ENCODE data around the gene UBE2E3. TPM values are rescaled to one million over a fixed set of nuclear protein-coding genes. Genes with fewer than 3 reads are reported as not detected.
A peak's percentile ranks its signal among the peaks of the same experiment; 100 is the strongest.

The UBE2E3 gene
- total RNA-seq, 2 donors from 2014 or later, result 49.7 to 53.8 TPM

DNA sequence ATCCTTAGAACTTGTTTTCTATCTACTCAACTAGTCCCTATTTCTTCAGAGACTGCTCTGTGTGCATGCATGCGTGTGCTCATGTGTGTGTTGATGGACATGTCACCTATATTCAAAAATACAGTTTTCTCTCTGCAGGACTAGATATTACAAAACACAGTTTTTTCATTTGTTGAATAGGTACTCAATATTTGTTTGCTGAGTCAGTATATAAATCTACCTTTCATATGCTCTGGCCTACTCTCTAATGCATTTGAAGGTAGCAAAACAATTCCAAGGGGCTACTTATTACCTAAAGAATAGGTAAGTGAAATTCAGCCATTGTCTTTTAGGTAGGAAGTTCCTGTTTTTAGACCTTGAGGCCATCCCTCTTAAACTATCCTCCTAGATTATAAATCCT is 8.6 kb upstream of the UBE2E3 start:
- Histone ChIP-seq H3K27me3 (replicated peaks; ENCODE audit: insufficient read depth) (no peaks in the 10 kb centered on the region), H3K27ac (no peak overlapping the region), H3K9me3 (no peaks in the 10 kb centered on the region), H3K4me3 (no peak overlapping the region), H3K36me3 (no peaks in the 10 kb centered on the region), H3K4me1 (ENCODE audit: control insufficient read depth in 1 of 2, low read depth in 2 of 2) (peaks cover 0 to 12% of the 10 kb centered on the region in 2 donors)
- TF ChIP-seq, protein P1, sequence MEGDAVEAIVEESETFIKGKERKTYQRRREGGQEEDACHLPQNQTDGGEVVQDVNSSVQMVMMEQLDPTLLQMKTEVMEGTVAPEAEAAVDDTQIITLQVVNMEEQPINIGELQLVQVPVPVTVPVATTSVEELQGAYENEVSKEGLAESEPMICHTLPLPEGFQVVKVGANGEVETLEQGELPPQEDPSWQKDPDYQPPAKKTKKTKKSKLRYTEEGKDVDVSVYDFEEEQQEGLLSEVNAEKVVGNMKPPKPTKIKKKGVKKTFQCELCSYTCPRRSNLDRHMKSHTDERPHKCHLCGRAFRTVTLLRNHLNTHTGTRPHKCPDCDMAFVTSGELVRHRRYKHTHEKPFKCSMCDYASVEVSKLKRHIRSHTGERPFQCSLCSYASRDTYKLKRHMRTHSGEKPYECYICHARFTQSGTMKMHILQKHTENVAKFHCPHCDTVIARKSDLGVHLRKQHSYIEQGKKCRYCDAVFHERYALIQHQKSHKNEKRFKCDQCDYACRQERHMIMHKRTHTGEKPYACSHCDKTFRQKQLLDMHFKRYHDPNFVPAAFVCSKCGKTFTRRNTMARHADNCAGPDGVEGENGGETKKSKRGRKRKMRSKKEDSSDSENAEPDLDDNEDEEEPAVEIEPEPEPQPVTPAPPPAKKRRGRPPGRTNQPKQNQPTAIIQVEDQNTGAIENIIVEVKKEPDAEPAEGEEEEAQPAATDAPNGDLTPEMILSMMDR (IDR thresholded peaks at IDR 0.05), result no peak
- ATAC-seq (ENCODE audit: insufficient number of reproducible peaks, low FRiP score, low read depth), result no peak
- no peak for DNase-seq (ENCODE audit: low spot score)

DNA sequence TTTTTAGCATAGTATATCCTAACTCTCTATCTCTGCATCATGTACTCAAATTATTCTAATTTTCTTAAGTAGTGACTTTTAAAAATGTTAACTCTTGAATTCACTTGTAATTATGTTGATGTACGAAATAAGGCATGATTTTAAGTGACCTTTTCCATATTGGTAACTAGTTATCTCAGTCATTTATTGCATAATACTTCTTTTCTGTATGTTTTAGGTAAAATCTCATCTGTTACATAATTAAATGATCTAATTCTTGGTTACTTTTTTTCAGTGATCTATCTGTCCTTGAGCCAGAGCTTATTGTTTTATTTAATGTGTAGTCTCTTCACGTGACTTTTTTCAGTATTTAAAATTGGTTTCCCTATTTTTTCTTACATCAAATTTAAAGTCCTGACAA is 4.8 kb upstream of the UBE2E3 start:
- no peaks in the 10 kb centered on the region for H3K27me3 ChIP-seq (replicated peaks; ENCODE audit: insufficient read depth)
- peaks cover 0 to 11% of the 10 kb centered on the region in 2 donors for H3K4me1 ChIP-seq (ENCODE audit: control insufficient read depth in 1 of 2, low read depth in 2 of 2)
- no peaks in the 10 kb centered on the region for H3K36me3 ChIP-seq
- ATAC-seq (ENCODE audit: insufficient number of reproducible peaks, low FRiP score, low read depth) (no peak), DNase-seq (ENCODE audit: low spot score) (no peak)
- no peaks in the 10 kb centered on the region for H3K9me3 ChIP-seq
- no peak overlapping the region for H3K27ac ChIP-seq
- H3K4me3 ChIP-seq, result no peak overlapping the region
- TF ChIP-seq, protein P1 (IDR thresholded peaks at IDR 0.05), result no peak

DNA sequence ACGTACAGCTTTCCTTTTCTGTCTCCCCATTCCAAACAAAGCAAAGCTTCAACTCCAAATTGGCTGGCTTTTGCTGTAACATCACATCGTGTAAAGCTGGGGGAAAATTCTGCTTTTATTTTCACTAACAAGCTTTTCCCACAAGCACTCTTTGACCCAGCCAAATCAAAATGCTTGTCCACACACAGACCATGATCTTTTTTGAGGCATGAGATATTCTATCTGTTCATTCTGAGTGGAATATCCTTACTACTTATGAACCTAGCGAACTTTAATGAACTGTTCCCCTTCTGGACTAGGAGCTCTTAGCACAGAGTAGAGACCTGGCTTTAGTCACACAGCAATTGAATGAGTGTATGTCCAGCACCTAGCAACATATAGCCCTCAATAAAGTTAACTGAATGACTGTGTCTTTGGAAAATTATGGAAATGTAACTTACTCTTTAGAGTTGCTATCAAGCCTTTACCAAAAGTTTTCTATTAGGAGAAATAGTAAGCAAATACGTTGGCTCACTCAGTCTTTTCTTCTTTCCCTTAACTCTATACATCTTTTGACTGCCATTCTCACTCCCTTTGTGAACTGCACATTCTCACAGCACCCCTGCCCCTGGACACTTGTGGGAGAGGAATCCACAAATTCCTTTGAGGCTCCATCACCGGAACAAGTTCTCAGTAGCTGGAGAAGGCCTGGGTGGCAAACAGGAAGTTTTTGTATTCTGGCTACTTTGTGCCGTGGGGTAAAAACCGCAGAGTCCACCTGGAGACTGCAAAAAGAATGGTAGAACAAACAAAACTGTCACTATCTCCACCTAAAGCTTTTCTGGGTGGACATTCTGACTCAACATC is 1.3 kb upstream of the UBE2E3 start:
- H3K27me3 ChIP-seq (replicated peaks; ENCODE audit: insufficient read depth), result no peaks in the 10 kb centered on the region
- TF ChIP-seq, protein P1 (IDR thresholded peaks at IDR 0.05), result no peak
- peak overlapping the region; percentile 78 for H3K4me3 ChIP-seq
- no peak for ATAC-seq (ENCODE audit: insufficient number of reproducible peaks, low FRiP score, low read depth)
- H3K36me3 ChIP-seq, result no peaks in the 10 kb centered on the region
- peaks cover 8 to 36% of the 10 kb centered on the region in 2 donors for H3K4me1 ChIP-seq (ENCODE audit: control insufficient read depth in 1 of 2, low read depth in 2 of 2)
- H3K9me3 ChIP-seq, result no peaks in the 10 kb centered on the region
- peak overlapping the region; percentile 91 for H3K27ac ChIP-seq
- DNase-seq (ENCODE audit: low spot score), result no peak

DNA sequence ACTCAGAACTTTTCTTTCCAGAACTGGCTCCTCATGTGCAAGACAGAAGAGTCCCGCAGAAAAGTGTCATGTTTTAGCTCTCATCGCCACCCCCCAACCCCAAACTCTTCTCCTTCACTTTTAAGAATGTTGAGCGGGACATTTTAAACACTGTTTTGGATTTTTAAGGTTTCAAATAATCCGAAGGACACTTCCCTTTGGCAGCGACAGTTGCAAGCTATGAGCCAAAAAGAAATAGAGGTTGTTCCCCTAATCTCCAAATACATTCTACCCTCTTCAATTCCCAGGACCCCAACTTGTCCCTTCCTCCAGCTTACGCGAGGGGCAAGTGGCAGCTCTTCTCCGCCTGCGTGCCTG is 678 bp upstream of the UBE2E3 start:
- H3K4me3 ChIP-seq, result peak overlapping the region; percentile 78
- no peaks in the 10 kb centered on the region for H3K36me3 ChIP-seq
- peaks cover 13 to 42% of the 10 kb centered on the region in 2 donors for H3K4me1 ChIP-seq (ENCODE audit: control insufficient read depth in 1 of 2, low read depth in 2 of 2)
- H3K27me3 ChIP-seq (replicated peaks; ENCODE audit: insufficient read depth), result no peaks in the 10 kb centered on the region
- H3K27ac ChIP-seq, result peak overlapping the region; percentile 91
- TF ChIP-seq, protein P1 (IDR thresholded peaks at IDR 0.05), result no peak
- H3K9me3 ChIP-seq, result no peaks in the 10 kb centered on the region
- ATAC-seq (ENCODE audit: insufficient number of reproducible peaks, low FRiP score, low read depth) (no peak), DNase-seq (ENCODE audit: low spot score) (no peak)

DNA sequence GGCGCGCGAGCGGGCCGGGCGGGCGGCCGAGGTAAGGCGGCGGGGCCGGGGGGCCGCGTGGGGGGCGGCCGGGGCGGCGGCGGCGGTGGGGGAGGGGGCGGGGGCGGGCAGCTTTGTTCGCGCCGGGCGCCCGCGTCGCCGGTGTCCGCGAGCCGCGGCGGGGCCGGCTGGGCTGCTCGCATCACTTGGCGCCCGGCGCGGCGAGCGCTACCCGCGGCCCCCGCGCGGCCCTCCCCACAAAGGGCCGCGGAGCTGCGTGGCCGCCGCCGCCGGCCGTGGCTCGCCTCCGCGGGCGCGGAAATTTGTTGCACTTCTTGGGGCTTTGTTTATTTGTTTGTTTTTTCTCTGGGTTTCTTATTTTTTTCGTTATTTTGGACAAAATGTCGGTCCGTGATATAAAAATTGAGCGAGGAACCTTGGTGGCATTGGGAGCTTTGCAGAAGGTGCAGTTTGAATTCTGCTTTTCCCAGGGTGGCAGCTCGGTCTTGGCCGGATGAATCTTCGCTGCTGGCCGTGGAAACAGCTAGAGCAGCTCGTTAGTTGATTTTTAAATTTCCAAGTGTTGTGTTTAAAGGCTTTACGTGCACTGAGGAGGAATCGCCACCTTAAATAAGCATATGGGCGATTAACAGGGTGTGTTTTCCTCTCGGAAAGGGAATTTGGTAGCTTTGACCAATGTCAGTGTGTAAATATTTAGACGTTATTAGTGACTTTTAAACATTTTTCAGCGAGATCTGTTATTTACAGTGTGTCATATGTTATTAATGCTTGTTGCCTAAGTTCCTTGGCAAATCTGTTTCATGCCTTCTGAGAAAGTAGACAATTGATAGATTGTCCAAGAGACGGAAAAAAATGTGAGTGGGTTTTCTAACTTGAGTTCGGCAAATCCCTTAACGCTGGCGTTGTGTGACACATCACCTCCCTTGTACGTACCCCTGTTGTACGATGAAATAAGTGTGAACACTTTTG is 822 bp downstream of the UBE2E3 start:
- no peaks in the 10 kb centered on the region for H3K36me3 ChIP-seq
- TF ChIP-seq, protein P1 (IDR thresholded peaks at IDR 0.05), result no peak
- peak overlapping the region; percentile 90 for H3K4me3 ChIP-seq
- peak overlapping the region; percentile 70 to 80 for H3K27ac ChIP-seq
- H3K4me1 ChIP-seq (ENCODE audit: control insufficient read depth in 1 of 2, low read depth in 2 of 2), result peaks cover 22 to 55% of the 10 kb centered on the region in 2 donors
- ATAC-seq (ENCODE audit: insufficient number of reproducible peaks, low FRiP score, low read depth), result peak; percentile 14
- H3K27me3 ChIP-seq (replicated peaks; ENCODE audit: insufficient read depth), result no peaks in the 10 kb centered on the region
- DNase-seq (ENCODE audit: low spot score), result no peak
- H3K9me3 ChIP-seq, result no peaks in the 10 kb centered on the region
